Bone marrow (tissue), 2 donors: ENCODE measurements around the gene DECR2.
"Not testable (repeated sequence)": the region's sequence is repeated elsewhere in the genome, so short reads cannot be mapped to it uniquely, and the experiment has no call there.

Experiments used
- DNase-seq, 2 donors: peaks; one replicate each; lab custom pipeline; 2025; lab: John Stamatoyannopoulos, UW

DECR2 gene

DNA sequence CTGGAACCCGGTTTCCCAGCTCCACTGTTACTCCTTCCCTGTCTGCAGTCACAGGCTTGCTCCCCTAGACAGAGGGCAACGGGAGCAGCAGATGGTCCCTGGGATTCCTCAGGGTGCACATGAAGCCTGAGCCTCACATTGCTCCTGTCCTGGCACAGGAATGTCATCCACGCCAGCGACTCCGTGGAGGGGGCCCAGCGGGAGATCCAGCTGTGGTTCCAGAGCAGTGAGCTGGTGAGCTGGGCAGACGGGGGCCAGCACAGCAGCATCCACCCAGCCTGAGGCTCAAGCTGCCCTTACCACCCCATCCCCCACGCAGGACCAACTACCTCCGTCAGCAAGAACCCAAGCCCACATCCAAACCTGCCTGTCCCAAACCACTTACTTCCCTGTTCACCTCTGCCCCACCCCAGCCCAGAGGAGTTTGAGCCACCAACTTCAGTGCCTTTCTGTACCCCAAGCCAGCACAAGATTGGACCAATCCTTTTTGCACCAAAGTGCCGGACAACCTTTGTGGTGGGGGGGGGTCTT lies 1.6 kb upstream of the DECR2 start:
- DNase-seq: no peak

DNA sequence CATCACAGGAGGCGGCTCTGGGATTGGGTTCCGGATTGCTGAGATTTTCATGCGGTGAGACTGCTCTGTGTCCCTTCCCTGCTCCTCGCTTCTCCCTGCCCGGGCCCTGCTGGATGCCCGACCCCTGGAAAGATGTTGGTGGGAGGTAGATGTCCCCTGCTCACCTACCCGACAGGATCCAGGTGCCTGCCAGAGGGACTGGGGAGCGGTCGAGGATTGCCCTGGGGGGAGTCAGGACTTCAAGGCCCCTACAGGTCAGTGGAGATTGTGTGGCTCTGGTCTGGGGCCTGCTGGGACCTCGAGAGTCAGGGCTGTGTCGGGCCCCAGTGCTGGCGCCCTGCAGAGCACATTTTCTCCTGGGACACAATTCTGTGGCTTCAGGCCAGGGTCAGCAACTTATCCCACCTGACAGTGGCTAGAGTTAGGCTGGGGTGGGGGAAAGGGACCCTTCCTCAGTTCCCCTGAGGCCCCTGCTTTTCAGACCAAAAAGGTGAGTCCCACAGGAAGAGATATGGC lies 3.3 kb downstream of the DECR2 start:
- DNase-seq: no peak

DNA sequence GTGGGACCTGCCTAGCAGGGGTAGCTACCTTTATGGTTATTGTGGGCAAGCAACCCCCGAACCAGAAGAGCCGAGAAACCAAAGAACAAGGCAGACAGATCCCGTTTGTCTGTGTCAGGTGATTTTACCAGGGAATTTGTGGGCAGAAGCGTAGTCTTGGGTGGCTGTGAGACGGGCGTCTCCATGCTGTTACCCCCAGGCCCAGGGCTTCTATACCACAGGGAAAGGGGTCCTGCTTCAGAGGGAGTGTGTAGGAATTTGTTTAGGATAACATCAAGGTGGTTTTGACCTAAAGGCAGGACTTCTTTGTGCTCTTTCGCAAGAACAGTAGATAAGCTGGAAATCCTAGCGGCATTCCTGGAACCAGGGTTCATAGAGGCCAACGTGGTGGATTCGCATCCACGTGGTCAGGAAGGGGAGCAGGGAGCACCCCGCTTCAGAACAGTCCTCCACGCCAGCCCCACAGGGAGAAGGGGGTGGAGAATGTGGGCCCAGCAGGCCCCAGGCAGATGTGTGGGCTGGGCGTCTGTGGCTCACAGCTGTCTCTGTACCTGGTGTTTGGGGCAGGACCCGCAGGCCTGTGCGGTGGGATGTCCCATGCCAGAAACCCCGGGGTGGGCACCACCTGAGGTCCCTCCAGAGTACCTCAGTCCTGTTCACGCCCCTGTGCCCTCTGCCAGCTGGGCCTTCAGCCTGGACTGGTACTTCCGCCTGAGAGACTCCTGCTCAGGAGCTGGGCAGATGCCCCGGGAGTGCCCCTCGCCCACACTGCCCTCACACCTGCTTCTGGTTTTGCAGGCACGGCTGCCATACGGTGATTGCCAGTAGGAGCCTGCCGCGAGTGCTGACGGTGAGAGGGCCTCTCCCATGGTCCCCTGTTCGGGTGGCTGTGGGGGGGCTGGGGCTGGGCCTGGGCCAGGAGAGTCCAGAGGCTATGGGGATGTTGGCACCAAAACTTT lies 4.1 kb downstream of the DECR2 start:
- DNase-seq: no peak

DNA sequence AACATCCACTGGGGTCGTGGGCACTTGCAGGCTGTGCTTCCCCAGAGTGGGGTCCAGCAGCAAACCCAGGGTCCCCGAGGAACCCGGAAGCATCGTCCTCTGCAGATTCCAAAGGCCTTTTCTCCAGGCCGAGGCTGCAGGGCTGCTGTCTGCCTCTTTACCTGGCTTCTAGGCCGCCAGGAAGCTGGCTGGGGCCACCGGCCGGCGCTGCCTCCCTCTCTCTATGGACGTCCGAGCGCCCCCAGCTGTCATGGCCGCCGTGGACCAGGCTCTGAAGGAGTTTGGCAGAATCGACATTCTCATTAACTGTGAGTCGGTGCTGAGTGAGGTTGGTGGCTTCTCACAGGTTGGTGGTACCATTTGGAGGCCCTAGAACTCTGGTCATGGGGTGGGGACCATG lies 5.6 kb downstream of the DECR2 start:
- no peak for DNase-seq

DNA sequence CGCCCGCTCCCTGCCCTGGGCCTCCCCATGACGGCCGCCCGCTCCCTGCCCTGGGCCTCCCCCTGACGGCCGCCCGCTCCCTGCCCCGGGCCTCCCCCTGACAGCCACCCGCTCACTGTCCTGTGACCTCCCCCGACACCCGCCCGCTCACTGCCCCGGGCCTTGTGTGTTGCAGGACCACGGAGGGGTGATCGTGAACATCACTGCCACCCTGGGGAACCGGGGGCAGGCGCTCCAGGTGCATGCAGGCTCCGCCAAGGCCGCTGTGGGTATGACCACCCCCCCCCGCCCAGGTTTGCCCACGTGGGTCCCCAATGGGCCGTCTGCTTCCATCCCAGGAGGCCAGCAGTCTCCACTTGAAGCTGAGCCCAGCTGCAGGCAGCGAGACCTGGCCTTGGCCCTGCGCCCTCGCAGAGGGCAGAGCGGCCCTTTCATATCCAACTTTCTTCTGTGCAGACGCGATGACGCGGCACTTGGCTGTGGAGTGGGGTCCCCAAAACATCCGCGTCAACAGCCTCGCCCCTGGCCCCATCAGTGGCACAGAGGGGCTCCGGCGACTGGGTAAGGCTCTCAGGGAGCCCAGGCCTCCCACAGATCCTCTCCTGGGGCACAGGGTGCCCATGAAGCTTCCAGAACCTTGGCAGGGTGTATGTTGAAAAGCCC lies 9.0 kb downstream of the DECR2 start:
- no peak for DNase-seq

DNA sequence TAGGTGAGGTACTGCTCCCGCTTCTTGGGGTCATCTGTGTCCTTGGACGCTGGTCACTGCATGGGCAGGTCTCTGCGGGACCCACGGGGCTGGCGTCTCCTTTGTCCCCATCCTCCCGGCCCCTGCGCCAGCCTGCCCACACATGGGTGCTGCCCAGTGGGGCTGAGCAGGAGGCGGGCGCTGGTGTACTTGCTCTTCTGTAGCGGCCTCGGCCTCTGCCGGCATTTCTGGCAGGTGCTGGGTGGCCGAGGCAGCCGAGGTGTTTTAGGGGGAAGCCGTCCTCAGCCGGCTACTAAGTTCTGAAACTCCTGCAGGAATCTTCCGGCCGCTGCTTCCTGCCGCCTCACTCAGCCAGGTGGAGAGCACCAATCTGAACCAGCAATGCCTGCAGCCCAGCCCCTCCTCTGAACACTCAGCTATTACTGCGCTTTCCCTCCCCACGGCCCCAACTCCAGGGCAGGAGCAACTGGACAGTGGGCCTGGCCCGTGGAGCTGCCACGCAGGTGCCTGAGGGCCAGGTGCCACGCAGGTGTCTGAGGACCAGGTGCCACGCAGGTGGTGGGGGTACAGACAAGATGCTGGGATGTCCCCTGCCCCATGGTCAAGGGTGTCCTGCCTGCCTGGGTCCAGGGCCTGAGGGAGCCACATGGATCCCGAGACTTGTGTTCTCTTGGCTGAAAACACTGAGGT lies 10.0 kb downstream of the DECR2 start:
- no peak for DNase-seq

DNA sequence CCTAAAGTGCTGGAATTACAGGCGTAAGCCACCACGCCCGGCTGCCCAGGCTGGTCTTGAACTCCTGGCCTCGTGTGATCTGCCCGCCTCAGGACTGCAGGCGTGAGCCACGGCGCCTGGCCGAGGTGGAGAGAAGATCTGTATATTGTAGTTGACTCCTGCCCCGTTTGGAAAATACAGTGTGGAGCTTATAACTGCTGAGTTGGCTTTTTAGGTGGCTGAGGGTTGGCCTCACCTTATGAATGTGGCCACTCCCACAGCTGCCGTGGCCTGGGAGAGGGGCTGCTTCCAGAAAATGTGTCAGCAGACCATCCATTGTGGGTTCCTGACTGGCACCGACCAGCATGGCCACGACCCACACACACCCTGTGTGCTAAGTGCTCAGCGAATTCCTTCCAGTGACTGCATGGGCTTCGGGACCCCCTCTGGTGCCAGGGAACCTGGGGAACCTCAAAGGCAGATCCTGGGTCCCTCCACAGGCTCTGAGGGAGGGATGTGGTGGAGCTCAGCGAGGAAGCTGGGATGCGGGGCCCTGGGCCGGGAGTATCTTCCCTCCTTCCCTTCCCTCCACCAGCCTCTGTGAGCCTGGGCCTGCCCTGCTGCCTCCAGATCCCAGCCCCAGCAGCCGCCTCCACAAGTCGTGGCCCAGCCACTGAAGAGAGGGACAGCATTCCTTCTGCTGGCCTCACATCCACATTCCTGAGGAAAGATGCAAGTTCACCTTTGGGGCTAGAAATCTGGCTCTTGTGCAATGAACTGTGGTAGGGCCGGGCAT lies 12.9 kb downstream of the DECR2 start:
- no peak for DNase-seq

DNA sequence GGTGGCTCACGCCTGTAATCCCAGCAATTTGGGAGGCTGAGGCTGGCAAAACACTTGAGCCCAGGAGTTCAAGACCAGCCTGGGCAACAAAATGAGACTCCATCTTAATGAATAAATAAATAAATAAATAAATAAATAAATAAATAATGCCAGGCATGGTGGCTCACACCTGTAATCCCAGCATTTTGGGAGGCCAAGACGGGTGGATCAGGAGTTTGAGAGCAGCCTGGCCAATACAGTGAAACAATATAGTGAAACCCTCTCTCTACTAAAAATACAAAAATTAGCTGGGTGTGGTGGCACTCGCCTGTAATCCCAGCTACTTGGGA lies 13.4 kb downstream of the DECR2 start:
- DNase-seq: not testable (repeated sequence)

DNA sequence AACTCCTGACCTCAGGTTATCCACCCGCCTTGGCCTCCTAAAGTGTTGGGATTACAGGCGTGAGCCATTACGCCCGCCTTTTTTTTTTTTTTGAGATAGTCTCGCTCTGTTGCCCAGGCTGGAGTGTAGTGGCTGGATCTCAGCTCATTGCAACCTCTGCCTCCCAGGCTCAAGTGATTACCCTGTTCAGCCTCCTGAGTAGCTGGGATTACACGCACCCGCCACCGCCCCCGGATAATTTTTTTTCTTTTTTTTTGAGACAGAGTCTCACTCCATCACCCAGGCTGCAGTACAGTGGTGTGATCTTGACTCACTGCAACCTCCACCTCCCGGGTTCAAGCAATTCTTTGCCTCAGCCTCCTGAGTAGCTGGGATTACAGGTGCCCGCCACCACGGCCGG lies 20.5 kb downstream of the DECR2 start:
- DNase-seq: not testable (repeated sequence)

DNA sequence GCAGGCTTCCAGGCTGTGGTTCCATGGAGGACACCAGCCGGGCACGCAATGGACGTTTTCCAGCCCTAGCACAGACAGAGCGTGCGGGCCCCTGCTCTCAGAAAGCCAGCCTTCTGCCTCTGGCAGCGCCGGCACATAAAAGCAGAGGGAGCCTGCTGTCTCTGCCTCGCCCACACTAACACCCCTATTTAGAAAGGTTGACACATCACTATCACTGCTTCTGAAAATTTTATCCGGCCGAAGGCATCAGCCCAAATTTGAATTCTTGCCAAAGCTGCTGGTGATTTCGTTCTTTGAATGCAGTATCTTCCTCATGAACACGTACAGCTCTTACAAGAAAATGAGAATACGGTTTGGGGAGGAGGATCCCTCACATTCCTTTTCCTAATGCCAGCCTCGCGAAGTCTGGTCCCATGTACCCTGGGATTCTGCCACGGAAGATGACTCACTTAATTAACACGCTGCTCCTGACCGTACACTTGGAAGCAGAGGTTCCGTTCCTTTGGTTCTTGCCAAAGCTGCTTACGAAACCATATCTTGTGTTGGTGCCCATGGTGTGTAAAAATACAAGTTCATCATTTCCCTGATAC lies 22.4 kb downstream of the DECR2 start:
- DNase-seq: no peak

DNA sequence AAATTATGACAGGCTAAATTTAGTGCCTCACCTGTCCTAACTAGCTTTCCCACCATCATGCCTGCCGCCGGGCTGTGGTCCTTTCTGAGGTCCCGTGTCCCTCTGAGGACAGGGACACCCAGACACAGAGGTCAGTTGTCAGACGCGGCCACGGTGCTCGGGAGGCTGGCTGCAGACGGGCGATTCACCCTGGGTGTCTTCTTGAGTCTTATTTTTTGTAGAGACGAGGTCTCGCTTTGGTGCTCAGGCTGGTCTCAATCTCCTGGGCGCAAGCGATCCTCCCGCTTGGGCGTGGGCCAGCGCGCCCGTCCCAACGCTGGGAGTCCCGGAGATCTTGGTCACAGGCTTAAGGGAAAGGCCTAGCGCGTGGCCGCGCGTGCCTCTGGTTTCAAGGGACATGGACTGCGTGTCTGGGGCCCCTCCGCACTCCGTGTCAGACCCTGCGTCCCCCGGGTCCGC lies 23.0 kb downstream of the DECR2 start:
- no peak for DNase-seq

DNA sequence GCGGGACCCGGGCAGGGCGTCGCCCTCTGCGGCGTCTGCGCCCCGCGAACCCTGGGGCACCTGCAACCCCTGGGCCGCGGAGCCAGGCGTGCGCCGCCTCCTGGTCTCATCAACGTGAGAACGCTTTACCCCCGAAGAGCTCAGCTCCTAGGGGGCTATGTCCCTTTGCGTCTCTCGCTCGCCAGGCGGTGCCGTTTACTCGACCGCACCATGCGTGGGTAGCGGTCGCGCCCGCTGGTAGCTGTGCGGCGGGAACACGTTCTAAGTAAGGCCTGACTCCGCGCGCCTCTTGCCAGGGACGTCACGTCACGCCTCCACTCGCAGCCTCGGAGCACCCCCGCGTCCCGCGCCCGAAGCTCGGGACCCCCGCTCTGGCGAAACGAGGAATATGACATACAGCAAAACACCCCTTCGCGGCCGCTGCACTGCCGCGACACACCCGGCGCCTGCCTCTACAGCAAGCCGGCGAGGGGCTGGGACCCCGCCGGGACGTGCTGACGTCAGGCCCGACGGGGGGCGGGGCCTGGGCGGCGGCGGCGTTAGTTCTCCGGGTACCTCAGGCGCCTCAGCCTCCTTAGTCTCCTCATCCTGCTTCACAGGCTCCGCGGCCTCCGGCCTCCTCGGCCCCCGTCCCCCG lies 23.5 kb downstream of the DECR2 start, which contains the start of gene RAB11FIP3:
Gene RAB11FIP3 (plus strand): TSS at position 568 of the 637 bp plus-strand sequence. CDS start 358 bp downstream, outside the sequence.
- peak; percentile 56 to 63 for DNase-seq

DNA sequence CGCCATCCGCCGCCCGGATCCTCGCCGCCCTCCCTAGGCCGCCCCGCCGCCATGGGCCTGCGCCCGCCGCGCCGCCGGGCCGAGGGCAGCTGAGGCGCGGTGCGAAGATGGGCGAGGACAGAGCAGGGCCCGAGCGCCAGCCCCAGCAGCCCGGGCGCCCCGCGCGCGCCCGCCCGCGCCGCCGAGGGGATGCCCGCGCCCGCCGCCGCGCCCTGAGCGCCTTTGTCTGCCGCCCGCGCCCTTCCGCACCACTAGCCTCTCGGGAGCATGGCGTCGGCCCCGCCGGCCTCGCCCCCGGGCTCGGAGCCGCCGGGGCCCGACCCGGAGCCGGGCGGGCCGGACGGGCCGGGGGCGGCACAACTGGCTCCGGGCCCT lies 24.0 kb downstream of the DECR2 start:
- DNase-seq: no peak

DNA sequence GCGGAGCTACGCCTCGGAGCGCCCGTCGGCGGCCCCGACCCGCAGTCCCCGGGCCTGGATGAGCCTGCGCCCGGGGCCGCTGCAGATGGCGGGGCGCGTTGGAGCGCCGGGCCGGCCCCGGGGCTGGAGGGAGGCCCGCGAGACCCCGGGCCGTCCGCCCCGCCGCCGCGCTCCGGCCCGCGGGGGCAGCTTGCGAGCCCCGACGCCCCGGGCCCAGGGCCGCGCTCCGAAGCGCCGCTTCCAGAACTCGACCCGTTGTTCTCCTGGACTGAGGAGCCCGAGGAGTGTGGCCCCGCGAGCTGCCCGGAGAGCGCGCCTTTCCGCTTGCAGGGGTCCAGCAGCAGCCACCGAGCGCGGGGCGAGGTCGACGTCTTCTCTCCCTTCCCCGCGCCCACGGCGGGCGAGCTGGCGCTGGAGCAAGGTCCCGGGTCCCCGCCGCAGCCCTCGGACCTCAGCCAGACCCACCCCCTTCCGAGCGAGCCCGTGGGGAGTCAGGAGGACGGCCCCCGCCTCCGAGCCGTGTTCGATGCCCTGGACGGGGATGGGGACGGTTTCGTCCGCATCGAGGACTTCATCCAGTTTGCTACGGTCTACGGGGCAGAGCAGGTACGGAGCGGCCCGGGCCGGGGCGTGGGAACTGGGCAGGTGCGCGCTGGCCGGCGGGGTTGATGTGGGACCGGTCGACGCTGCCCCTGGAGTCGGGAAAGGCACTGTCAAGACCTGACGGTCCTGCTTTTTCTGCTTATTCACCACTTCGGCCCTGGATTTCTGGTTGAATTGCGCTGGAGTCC lies 24.6 kb downstream of the DECR2 start:
- no peak for DNase-seq

DNA sequence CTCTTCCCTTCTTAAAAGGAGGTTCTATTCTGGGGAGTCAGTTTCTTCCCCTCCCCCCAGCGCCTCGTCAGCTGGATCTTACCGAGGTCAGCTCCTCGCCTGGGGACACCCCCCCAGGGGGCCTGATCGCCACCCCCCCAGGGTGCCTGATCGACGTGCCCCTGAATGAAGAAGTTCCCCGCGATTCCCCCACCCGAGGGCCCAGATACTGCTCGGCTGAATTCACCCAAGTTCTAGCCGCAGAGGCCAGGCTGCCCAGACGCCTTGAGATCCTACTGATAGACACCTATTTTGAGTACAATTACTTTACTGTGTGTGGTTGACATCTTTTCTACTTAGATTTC lies 25.2 kb downstream of the DECR2 start:
- no peak for DNase-seq

DNA sequence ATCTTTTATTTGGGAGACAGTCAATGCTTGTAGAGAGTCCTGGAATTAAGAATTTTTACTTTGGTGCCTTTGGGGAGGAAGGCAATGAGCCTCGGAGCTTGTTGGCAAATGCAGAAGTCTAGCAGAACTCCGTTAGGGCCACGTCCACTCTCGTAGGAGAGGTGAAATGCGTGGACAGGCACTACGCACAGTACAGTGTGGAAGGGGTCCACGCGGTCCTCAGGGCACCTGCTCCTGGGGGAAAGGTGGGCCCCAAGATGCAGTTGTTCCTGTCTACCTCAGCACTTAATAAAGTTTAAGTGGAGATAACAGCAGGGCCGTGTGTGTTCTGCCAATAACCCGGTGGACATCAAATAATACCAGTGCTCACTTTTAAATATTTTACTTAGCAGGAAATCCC lies 25.6 kb downstream of the DECR2 start:
- DNase-seq: no peak

DNA sequence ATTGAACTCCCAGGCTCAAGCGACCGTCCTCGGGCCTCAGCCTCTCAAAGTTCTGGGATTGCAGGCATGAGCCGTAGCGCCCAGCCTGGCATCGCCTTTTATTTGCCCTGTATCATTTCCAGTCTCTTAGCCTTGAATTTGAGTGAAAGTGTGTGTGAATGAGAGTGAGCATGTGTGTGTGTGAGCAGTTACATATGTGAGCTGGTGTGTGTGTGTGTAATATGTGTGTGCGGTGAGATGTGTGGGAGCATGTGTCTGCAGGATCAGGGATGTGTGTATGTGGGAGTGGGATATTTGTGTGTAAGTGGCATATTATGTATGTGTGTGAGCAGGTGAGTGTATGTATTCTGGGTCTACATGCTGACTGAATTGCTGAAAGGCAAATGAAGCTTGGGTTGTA lies 29.2 kb downstream of the DECR2 start:
- no peak for DNase-seq

DNA sequence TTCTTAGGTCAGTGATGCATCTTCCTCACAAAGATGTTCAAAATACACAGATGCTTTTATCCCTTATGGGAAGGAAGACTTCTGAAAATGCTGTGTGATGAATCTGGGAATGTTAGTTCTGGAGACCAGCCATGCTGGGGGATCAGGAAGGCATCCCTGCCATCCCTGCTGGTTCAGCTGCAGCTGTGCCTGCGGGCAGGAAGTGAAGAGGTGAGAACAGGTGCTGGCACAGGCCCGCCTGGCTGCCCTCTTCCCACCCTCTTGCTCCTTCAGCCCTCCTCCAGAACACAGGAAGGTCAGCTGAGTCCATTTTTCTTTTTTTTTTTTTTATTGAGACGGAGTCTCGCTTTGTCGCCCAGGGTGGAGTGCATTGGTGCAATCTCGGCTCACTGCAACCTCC lies 38.9 kb downstream of the DECR2 start:
- DNase-seq: no peak

DNA sequence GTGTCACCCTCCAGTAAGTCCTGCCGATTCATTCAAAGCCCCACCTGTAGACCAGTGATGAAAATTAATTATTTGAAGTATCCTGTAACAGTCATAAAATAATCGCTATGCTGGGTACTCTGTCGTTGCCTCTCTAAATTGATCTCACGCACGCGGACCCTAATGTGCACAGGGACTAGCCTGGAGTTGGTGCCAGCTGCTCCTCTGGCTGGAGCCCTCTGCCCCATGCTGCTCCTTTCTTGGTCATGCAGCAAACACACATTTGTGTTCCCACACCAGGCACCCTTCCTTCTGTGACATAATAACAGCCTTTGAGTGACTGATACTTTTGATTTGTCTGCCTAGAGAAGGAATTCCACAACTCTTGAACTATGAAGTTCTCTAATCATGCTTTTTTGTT lies 39.8 kb downstream of the DECR2 start:
- no peak for DNase-seq

DNA sequence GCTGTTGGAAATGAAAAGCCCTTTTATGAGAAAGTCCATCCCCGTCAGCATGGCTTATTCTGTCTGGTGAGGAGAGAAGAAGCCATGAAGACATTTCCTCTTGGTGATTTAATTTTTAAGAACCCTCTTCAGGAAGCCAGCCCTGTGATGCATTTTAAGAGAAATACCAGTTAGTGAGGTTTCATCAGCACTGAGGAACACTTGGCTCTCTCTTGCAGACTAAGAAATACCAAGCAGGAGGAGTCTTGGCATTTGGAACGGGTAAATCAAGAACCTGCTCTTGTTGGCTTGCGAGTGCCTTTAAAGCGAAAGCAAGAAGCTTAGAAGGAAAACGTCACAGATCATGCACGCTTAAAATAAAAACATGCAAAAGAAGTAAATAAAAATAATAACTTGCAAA lies 41.3 kb downstream of the DECR2 start:
- no peak for DNase-seq
